GM11168 (cell line): ENCODE data around the gene TAX1BP3.
"Not testable (repeated sequence)": the region's sequence is repeated elsewhere in the genome, so short reads cannot be mapped to it uniquely, and the experiment has no call there.

ENCODE experiments used
- in situ Hi-C: fragments of 300-500 bp; cut with MboI; formaldehyde crosslinking; loops from one replicate; pipeline ENCODE4 v1.12.0; 2022; ENCODE audit warnings: low sequenced_read_pairs; ENCODE audit not compliant: unreplicated experiment

Gene TAX1BP3, protein sequence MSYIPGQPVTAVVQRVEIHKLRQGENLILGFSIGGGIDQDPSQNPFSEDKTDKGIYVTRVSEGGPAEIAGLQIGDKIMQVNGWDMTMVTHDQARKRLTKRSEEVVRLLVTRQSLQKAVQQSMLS

DNA sequence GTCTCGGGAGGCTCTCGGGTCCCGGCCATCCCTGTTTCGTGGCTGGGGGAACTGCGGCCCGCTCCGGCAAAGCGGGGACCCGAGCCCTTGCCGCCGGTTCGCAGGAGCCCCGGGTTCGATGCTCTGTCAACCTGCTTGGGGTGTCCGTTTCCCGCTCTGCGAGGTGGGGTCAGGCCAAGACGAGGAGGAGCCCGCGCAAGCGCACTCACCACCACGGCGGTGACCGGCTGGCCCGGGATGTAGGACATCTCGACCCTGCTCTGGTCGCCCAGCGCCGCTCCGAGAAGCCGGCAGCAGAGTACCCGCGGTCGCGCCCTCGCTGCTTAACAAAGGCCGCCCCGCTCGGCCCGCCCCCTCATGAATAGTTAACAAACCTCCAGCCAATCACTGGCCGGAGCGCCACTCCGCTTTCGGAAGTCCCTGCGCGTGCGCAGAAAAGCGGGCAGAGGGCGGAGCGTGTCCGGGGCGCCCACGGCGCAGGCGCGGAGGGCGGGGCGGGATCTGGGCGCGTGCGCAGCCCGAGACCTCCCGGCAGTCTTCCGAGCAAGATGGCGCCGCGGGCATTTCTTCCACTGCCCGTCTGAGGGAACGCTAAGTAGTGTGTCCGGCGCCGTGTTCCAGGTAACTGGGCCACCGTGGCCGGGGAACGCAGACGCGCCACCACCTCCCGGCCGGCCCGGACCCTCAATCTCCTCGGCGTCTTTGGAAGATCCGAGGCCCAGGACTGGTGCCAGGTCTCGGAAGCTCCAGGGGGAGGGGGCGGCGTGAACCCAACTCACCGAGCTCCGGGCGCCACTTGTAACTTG is at the start of gene TAX1BP3, which contains the start of gene EMC6:
TSS of gene TAX1BP3 (minus strand) at position 300 of the 806 bp plus-strand sequence. CDS start at position 248, 52 bp downstream.
TSS of gene EMC6 (plus strand) at position 534 of the 806 bp plus-strand sequence. CDS start 335 bp downstream, outside the sequence.
- in situ Hi-C loops, result loop anchor here (10.0 to 25.0 kb wide), 2 partner anchors 156 to 631 kb away; no protein-coding TSS in a partner anchor

DNA sequence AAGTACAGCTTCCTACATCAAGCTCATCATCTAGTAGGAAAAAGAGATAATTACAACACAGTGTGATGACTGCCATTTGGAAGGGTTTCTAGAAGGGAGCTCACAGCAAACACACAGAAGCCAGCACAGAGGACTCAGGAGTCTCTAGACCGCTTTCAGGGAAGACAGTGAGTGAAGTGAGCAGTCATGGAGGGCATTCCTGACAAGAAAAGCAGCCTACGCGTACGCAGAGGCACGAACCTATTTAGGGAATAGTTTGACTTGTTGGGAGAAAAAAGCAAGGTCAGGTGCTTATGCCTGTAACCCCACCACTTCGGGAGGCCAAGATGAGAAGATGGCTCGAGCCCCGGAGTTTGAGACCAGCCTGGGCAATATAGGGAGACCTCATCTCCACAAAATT is 46.9 kb upstream of the TAX1BP3 start:
- in situ Hi-C loops, result no loop called here

DNA sequence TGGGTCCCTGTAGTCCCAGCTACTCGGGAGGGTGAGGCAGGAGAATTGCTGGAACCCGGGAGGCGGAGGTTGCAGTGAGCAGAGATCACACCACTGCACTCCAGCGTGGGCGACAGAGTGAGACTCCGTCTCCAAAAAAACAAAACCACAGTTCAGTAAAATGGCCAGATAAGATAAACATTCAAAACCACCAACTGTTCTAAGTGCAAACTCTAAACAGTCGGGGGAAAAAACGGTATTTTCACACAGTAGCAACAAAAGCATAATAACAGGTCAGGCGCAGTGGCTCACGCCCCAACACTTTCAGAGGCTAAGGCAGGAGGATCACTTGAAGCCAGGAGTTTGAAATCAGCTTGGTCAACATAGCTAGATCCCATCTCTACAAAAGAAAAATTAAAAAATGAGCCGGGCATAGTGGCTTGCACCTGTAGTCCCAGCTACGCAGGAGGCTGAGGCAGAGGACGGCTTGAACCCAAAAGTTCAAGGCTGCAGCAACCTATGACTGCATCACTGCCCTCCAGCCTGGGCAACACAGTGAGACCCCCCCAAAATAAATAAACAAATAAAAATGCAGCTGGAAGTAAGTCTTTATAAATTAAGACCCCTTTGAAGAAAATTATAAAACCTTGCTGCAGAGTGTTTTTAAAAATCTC is 44.6 kb upstream of the TAX1BP3 start:
- in situ Hi-C loops, result no loop called here

DNA sequence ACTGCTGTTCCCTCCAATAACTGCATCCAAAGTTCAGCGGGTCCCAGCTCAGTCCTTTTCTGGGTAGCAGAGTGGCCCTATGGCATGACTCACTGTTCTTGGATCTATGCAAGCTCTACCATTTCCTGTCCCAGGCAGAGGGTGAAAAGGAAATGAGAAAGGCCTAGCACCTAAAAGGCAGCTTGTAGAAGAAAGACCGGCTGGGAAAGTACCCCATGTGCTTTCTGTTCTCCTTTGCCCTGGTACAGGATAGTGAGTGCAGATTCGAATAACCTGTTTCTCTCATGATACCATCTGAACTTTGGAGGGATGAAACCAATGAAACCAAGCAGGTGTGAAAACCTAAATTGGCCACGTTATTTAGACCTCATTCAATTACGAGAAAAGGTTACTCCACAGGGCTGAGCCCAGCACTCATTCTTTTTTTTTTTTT is 42.6 kb upstream of the TAX1BP3 start:
- in situ Hi-C loops, result no loop called here

DNA sequence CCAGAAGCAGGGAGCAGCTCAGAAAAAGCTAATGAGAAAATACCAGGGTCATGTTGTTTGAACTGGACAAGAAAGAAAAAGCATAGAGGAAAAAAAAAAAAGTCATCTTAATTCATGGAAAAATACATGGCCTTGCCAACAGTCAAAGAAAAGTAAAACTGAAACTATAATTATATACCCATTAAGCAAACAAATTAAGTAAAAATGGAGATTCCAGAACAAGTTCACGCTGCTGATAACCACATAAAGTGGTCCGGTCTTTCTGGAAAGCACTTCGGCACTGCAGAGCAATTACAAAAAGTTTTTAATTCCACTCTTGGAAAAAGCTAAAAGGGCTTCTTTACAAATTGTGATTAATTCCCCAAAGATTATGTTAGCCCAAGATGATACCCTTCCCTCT is 40.0 kb upstream of the TAX1BP3 start:
- in situ Hi-C loops, result no loop called here

DNA sequence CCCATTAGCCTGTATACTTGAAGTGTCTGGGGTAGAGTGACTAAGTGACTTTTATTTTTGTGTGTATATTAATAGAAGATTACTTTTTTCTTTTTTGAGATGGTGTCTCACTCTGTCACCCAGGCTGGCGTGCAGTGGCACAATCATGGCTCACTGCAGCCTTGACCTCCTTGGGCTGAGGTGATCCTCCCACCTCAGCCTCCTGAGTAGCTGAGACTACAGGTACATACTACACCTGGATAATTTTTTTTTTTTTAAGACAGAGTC is 37.3 kb upstream of the TAX1BP3 start:
- in situ Hi-C loops, result not testable (repeated sequence)

DNA sequence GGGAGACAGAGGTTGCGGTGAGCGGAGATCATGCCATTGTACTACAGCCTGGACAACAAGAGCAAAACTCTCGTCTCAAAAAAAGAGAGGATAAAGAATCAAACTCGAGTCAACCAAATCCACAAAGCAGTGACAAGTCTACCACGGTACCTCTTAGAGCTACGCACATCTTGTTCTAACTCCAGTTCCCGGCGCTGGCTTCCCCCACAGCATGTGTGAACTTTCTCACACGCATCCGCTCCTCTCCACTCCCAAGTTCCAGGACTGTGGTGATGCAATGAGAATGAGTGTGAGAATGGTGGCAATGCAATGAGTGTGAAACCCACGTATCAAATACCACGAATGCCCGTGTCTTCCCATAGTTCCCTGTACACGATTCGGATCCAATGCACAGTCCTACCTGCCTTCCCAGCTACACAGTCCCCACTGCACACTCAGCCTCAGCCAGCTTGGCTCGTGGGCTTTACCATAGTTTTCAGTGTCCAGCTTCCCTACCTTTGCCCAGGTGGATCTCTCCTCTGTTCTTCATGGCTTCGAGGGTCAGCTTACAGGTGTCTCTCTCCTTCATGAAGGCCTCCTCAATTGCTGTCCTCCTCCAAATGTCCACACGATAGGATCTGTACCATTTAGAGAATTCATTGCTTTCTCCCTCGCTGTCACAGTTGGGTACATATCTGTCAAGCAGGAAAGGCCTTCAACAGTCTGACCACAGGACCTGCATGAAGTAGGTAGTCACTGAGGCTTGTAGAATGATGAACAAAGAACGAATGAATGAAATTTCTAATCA is 36.7 kb upstream of the TAX1BP3 start:
- in situ Hi-C loops, result no loop called here

DNA sequence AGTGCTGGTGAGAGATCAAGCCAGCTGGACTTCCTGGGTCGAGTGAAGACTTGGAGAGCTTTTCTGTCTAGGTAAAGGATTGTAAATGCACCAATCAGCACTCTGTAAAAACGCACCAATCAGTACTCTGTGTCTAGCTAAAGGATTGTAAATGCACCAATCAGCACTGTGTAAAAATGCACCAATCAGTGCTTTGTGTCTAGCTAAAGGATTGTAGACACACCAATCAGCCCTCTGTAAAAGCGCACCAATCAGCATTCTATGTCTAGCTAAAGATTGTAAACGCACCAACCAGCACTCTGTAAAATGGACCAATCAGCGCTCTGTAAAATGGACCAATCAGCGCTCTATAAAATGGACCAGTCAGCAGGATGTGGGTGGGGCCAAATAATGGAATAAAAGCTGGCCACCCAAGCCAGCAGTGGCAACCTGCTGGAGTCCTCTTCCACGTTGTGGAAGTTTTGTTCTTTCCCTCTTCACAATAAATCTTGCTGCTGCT is 33.7 kb upstream of the TAX1BP3 start:
- in situ Hi-C loops, result not testable (repeated sequence)

DNA sequence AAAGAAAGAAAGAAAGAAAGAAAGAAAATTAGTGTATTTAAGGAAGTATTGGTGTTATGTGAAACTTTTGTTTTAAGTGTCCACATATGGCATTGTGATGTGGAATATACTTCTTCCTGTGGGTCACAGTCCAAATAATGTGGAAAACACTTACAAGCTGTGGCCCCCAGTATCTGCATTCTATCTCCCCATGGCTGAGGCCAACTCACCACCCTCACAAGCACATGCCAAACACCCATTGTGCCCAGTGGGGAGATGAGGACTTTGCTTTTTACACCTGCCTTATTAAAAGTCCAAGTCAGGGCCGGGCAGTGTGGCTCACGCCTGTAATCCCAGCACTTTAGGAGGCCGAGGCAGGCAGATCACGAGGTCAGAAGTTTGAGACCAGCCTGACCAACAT is 31.6 kb upstream of the TAX1BP3 start:
- in situ Hi-C loops, result no loop called here

DNA sequence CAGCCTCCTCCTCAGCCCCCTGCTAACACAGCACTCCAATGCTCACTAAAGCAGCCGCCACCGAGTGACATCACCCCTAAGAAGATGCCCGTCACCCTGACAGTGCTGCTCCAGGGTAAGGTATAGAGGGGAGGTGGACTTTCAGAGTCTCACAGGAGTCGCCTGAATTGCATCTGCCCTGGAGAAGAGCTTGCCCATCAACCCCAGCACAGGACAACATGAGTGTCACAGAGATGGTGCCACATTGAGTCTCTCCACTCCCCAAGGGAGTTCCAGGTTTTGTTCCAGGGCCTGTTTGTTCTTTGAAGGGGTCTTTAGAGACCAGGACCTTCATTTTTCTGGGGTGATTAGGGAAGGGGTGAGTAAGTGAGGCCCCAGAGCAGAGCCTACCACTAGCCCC is 29.8 kb upstream of the TAX1BP3 start:
- in situ Hi-C loops, result no loop called here

DNA sequence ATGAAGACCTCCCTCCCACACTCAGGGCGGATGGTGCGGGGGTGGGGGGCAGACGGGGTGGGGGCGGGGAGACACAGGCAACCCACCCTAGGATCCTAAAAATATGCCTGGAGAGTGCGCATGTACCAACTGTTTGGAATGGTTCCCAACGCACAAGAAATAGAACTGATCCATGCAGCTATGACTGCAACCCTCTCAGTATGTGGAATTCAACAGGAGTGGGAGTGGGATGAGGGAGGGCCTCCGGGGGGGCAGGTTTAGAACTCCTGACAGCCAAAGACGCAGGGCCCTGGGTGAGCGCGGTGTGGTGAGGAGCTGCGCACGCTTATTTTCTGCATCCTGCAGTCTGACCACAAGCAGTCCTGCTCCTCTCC is 28.7 kb upstream of the TAX1BP3 start:
- in situ Hi-C loops, result no loop called here

DNA sequence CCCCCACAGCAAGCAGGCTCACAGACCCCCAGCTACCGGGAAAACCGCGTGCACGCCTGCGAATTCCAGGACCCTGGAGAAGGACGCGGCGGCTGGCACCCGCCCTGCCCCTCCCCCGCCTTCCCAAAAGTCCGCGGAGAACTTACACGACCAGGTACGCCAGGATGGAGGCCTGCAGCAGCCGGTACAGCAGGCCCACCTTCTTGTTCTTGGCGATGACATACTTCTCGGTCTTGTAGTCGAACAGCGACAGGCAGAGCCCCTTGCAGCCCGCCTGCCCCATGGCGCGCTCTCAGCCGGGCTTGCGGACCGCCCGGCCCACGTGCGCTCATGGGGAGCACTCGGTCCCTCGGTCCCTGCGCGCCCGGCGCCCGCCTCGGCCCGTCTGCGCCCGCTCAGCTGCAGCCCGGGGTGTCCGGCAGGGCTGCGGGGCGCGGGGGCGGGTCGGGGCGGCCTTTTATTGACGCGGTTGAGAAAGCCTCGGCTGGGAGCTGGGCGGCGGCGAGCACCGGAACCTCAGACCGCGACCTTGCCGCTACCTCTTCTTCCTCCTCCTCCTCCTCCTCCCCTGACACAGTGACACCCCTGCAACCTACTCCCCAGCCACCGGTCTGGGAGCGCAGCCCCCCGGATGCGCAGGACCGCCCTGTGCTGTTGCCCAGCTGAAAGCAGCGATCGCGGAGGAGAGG is 27.5 kb upstream of the TAX1BP3 start, which contains the start of gene P2RX5:
TSS of gene P2RX5 (minus strand) at position 433 of the 689 bp plus-strand sequence. CDS start at position 283, 150 bp downstream.
- in situ Hi-C loops, result no loop called here

DNA sequence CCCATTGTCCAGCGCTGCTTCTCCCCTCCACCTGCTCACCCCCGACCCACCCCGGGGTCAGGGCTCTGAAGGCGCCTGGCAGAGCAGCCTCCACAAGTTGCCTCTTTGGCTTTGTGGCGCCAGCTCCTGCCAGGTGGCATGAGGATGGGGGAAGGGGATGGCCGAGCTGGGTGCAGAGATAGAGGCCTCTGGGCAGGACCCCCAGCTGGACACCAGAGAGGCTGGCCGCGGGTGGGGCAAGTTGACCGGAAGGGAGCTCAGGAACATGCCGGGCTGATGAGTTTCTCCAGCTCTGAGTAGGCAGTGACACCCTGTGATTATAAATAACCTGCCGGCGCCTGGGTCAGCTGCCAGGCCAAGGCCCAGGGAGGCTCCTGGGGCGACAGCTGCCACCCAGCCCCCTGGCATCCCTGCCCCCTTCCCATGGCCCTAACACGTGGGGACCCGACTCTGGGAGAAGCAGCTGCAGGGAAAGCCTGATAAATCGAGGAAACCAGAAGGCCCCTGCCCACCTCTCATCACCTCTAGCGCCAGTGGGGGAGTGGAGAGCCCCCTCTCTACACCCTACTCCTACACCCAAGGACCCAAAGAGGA is 26.8 kb upstream of the TAX1BP3 start:
- in situ Hi-C loops, result no loop called here

DNA sequence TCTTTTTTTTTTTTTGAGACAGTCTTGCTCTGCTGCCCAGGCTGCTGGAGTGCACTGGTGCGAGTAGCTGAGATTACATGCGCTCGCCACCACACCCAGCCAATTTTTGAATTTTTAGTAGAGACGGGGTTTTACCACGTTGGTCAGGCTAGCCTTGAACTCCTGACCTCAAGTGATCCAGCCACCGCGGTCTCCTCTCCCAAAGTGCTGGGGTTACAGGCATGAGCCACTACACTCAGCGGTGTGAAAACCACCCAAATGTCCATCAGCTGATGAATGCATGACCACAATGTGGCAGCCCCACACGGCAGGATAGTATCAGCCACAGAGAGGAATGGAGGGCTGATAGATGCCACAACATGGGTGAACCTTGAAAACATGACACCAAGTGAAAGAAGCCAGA is 25.5 kb upstream of the TAX1BP3 start:
- in situ Hi-C loops, result no loop called here

DNA sequence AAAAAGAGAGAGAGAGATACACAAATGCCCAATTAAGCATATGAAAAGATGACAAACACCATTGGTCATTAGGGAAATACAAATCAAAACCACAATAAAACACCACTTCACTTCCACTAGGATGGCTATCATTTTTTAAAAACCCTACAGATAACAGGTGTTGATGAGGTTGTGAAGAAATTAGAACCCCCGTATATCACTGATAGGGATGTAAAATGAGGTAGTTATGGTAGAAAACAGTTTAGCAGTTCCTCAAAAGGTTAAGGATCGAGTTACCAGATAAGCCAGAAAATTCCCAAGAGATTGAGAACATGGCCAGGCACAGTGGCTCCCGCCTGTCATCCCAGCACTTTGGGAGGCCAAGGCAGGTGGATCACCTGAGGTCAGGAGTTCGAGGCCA is 24.8 kb upstream of the TAX1BP3 start:
- in situ Hi-C loops, result no loop called here

DNA sequence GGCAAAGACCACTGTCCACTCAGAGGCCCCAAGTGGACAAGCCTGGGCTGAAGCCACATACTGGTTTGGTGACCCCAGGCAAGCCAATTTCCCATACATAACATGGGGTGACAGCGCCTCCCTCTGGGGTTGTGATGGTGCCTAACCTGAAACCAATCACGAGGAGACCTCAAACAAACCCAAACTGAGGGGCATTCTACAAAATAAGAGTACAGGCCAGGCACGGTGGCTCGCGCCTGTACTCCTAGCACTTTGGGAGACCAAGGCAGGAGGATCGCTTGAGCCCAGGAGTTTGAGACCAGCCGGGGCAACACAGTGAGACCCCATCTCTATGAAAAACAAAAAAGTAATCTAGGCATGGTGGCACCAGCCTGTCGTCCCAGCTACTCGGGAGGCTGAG is 24.0 kb upstream of the TAX1BP3 start:
- in situ Hi-C loops, result no loop called here

DNA sequence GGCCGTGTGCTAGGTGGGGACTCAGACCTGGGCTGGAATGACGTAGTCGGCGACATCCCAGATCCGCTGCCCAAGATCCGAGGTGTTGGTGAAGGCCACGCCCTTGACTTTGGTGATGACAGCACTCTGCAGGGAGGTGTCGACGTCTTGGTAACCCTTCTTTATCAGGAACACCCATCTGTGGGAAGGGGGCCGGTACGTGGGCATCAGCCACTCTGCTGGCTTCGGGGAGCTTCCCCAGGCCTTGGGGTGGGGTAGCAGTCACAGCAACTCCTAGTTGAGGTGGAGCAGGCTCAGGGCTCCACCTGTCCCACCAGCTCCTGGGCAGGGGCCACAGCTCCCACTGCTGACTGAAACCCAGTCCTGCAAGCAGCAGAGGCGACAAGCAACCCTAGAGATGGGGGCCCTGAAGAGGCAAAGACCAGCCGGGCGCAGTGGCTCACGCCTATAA is 23.3 kb upstream of the TAX1BP3 start:
- in situ Hi-C loops, result no loop called here

DNA sequence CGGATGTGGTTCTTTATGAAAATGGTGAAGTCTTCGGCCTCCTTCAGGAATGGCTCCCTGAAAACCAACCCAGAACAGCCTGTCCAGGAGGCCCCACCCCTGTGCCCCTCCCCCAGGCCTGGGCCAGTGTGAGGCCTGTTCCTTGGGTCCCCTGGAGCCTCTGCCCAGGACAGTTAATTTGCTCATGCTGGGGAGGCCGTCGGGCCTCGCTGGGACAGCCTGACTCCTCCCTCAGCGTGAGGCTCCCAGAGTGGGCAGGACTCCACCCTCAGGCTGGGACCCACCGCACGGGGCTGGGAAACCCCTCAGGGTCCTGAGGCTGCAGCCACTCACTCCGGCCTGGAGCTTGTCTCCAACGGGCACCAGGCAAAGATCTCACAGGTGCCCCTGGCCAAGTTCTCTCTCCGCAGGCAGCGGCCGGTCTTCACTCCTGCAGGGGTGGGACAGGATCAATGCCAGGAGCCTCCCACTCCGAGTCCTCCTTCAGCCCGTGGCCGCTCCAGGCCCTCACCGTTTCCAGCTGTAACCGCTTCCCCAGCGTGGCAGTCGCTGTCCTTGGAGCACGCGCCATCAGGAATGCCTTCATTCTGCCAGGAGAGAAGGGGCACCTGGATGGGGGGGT is 21.8 kb upstream of the TAX1BP3 start:
- in situ Hi-C loops, result no loop called here
